ENCODE data around the gene E2F2.

DNA sequence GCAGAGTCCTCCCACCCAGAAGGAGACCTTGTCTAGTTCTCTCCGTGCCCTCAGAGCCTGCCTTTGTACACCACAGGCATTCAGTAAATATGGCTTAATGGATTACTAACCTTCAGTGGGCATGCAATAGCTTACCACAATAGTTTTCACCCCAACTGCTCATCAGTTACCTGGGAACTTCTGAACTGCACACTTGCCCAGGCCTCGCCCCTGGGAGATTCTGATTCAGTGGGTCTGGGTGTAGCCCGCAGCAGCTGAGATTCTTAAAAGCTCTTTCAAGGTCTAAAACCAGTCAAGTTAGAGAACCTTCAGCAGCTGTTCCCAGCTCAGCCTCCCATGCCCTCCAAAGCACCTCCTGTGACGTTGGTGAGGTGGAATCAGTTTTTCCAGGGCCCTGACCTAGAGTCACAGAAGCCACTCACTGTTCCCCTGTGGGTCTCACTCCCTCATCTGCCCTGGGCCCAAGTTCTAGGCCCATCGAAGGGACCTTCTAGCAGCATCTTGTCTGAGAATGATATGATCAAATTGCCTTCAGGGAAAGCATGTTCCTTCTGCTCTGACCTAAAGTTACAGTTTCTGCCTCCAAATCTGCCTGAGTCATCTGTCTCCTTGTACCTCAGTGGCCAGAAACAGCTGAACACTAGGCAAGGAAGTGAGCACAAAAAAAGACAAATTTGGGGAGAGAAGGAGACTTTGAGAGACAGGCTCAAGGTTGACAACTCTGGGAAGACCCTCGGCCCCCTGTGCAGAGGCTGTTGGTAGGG lies 57.8 kb downstream of the E2F2 start:
- TF ChIP-seq, protein P1, sequence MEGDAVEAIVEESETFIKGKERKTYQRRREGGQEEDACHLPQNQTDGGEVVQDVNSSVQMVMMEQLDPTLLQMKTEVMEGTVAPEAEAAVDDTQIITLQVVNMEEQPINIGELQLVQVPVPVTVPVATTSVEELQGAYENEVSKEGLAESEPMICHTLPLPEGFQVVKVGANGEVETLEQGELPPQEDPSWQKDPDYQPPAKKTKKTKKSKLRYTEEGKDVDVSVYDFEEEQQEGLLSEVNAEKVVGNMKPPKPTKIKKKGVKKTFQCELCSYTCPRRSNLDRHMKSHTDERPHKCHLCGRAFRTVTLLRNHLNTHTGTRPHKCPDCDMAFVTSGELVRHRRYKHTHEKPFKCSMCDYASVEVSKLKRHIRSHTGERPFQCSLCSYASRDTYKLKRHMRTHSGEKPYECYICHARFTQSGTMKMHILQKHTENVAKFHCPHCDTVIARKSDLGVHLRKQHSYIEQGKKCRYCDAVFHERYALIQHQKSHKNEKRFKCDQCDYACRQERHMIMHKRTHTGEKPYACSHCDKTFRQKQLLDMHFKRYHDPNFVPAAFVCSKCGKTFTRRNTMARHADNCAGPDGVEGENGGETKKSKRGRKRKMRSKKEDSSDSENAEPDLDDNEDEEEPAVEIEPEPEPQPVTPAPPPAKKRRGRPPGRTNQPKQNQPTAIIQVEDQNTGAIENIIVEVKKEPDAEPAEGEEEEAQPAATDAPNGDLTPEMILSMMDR (IDR thresholded peaks at IDR 0.05), result no peak
- TF ChIP-seq POLR2A (IDR thresholded peaks at IDR 0.05) (no peak), POLR2AphosphoS5 (IDR thresholded peaks at IDR 0.05; ENCODE audit: insufficient read depth in 1 of 2, low read depth in 1 of 2) (no peak)

All from vagina (tissue), 2 donors.